Ectodermal cell (in vitro differentiated cells): ENCODE results near the gene TMED4. TPM values are rescaled to one million over a fixed set of nuclear protein-coding genes. Genes with fewer than 3 reads are reported as not detected.

Experiments
- H3K27ac ChIP-seq: 2 replicates; pipeline ENCODE4 v1.7.0; 2013; ENCODE audit warnings: mild to moderate bottlenecking, low read depth, low read length; ENCODE audit not compliant: insufficient read depth, poor library complexity, severe bottlenecking
- H3K27me3 ChIP-seq: 2 replicates; pipeline ENCODE4 v1.7.0; 2013; ENCODE audit warnings: mild to moderate bottlenecking, low read length; ENCODE audit not compliant: insufficient read depth, control insufficient read depth, poor library complexity, severe bottlenecking
- H3K36me3 ChIP-seq: one replicate; pipeline ENCODE4 v1.7.0; 2013; ENCODE audit warnings: low read length; ENCODE audit not compliant: control insufficient read depth, insufficient read depth
- H3K4me1 ChIP-seq: one replicate; pipeline ENCODE4 v1.7.0; 2013; ENCODE audit warnings: low read length; ENCODE audit not compliant: control insufficient read depth, insufficient read depth
- H3K4me3 ChIP-seq: 2 replicates; pipeline ENCODE4 v1.7.0; 2013; ENCODE audit warnings: low read depth, low read length, control low read depth; ENCODE audit not compliant: insufficient read depth
- H3K9me3 ChIP-seq: 2 replicates; pipeline ENCODE4 v1.7.0; 2013; ENCODE audit warnings: mild to moderate bottlenecking, low read length, moderate library complexity; ENCODE audit not compliant: control insufficient read depth
- WGBS, 2 experiments: methylation state at CpG; one replicate each; pipeline ENCODE4 v1.1.7; 2013; ENCODE audit warnings: missing lambda C conversion rate in 2 of 2; 5-methylcytosine and 5-hydroxymethylcytosine counted together
- polyA plus RNA-seq, 4 experiments: library from polyadenylated mRNA; stranded (reverse); fragments of 50-300 nt; gene quantifications; one replicate each; pipeline ENCODE4 v1.2.3, GENCODE V29; 2013

Gene TMED4
- 105 TPM for polyA plus RNA-seq (2013, experiment 1 of 4)
- 110 TPM for polyA plus RNA-seq (2013, experiment 2 of 4)
- polyA plus RNA-seq (2013, experiment 3 of 4): 90.0 TPM
- polyA plus RNA-seq (2013, experiment 4 of 4): 102 TPM

DNA sequence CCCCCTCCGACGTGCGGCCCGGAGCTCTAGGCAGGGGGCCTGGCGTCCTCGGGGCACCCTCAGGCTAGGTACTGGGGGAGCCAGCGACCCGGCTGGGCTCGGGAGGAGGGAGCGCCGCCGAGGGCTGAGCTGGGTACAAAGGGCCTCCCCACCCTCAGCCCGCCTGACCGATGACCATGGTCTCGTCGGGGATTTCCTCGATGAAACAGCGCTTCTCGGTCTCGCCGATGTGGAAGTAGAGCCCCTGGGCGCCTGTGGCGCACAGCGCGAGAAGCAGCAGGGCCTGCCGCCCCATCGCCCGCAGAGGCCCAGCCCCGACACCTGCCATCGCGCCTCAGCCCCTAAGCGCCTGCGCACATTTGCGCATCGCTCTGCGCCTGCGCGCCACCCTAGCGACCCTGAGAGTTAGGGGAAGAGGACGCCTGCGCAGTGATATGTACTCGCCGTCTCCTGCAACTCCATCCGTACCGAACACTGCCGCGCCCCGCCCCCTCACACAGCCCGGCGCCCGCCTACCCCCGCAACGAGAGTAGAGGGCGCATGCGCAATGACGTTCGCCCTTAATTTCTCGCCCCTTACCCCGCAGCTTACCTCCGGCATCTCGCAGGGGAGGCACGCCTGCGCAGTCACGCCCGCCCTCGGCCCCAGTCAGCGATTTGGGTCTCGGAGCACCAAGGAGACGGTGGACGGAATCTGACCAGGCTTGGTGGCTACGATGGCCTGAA lies at the start of gene TMED4:
TMED4 (minus strand) TSS at position 353 of the 725 bp plus-strand sequence; CDS start at position 328, 25 bp downstream.
- peaks cover 4% of the 10 kb centered on the region for H3K27me3 ChIP-seq
- peaks cover 17% of the 10 kb centered on the region for H3K36me3 ChIP-seq
- H3K4me3 ChIP-seq: peak within 1 kb of the TSS; percentile 97
- 0% methylated on average over 71 of the region's 71 CpGs for WGBS, 2 experiments
- no peaks in the 10 kb centered on the region for H3K4me1 ChIP-seq
- no peaks in the 10 kb centered on the region for H3K9me3 ChIP-seq
- peak within 1 kb of the TSS; percentile 76 for H3K27ac ChIP-seq

DNA sequence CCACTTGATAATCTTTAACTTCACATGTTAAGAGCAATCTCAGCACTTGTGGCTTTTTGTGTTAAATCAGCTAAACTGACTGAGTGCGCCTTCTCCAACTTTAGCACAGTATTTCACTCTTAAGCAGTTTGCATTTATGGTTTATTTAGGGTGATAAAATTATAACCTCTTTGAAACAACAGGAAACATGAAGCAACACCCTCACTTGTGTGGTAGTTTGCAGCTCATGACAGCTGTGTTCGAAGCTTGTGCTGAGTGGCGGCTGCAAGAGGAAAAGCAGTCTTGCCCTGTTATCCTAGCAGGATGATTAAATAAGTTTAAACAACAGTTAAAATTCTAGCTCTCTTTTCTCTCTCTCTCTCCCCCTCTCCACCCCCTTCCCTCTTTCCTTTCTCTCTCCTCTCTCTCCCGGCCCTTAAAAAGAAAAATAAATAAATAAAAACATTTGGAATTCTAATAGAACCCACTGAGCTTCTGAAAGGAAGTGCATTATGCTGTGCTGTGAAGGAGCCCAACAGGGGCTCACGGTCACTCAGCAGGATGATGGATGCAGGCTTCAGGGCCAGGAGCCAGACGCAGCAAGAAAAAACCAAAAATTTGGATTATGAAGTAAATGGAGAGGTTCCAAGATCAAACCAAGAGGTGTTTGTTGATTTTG lies 49.6 kb upstream of the TMED4 start:
- Histone ChIP-seq H3K4me3 (no peak overlapping the region), H3K4me1 (peaks cover 7% of the 10 kb centered on the region), H3K27ac (no peak overlapping the region), H3K9me3 (no peaks in the 10 kb centered on the region), H3K36me3 (no peaks in the 10 kb centered on the region), H3K27me3 (no peaks in the 10 kb centered on the region)
- 39 to 58% methylated on average over 4 to 5 of the region's 6 CpGs for WGBS, 2 experiments

DNA sequence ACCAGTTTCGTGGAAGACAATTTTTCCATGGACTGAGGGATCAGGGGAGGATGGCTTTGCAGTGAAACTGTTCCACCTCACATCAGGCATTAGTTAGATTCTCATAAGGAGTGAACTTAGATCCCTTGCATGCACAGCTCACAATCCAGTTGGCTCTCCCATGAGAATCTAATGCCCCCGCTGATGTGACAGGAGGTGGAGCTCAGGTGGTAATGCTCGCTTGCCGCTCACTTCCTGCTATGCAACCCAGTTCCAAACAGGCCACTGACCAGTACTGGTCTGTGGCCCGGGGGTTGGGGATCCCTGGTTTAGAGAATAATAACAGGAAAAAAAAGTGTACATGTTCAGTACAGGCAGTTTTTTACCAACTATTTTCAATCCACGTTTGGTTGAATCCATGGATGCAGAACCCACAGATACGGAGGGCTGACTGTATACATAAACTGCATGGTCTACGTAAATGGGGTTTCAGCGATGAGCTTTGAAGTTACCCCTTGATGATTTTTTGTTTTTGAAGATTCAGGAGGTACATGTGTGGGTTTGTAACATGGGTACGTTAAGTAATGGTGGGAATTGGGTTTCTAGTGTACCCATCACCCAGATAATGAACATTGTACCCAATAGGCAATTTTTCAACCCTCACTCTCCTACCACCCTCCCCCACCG lies 48.9 kb upstream of the TMED4 start:
- WGBS, 2 experiments: 86 to 90% methylated on average over 10 of the region's 11 CpGs
- no peak overlapping the region for H3K4me3 ChIP-seq
- peaks cover 7% of the 10 kb centered on the region for H3K4me1 ChIP-seq
- no peak overlapping the region for H3K27ac ChIP-seq
- H3K36me3 ChIP-seq: no peaks in the 10 kb centered on the region
- H3K9me3 ChIP-seq: no peaks in the 10 kb centered on the region
- H3K27me3 ChIP-seq: no peaks in the 10 kb centered on the region

DNA sequence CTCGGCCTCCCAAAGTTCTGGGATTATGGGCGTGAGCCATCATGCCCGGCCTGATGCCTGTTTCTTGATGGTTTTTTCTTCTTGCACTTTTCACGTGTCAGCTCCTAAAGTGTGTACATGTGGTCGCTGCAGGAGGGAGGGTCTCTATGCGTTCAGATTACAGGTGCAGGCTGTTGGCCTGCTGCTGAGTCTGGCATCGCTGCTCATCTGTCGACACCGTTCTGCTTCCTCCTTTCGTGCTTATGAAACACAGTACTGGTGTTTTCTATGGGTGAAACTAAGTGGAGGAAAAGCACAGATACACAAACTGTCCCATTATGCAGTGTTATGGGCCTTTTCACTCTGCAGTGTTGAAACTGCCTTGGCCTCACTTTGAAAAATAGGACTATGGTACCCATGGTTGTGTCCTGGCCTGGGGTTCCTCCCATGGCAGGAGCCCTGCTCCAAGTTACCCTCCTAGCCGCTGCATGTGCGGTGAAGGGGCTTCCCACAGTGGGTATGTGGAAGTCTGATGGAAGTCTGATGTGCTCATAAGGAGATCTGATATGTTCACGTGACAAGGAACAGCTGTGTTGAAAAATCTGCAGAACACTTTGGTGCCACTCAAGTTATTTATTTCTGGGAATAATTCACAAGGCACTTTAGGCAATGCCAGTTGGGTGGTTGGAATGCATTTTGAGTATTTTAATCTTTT lies 47.9 kb upstream of the TMED4 start:
- 88% methylated on average over 13 of the region's 13 CpGs for WGBS, 2 experiments

DNA sequence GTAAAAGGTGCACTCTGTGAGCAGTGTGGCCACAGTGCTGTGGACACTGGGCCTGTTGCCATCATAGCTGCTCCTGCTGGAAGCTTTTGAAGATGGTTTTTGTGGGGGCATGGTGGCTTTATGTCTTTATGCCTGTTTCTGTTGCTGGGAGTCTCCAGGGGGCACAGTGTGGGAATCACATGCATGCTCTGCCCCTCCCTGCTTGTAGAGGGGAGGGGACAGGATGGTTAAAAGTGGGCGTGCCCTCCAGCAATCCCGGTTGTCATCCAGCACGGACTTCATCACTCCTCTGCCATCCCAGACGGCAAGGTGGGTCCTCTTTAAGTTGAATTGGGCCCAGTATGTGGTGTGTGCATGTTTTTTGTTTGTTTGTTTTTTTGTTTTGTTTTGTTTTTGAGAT lies 44.6 kb upstream of the TMED4 start:
- 82 to 84% methylated on average over 4 of the region's 4 CpGs for WGBS, 2 experiments

More for the DNA sequence above, 47.9 kb upstream of the TMED4 start:
- Histone ChIP-seq H3K9me3 (no peaks in the 10 kb centered on the region), H3K4me3 (no peak overlapping the region), H3K27ac (no peak overlapping the region), H3K27me3 (no peaks in the 10 kb centered on the region), H3K36me3 (peaks cover under 1% of the 10 kb centered on the region), H3K4me1 (peaks cover 7% of the 10 kb centered on the region)

DNA sequence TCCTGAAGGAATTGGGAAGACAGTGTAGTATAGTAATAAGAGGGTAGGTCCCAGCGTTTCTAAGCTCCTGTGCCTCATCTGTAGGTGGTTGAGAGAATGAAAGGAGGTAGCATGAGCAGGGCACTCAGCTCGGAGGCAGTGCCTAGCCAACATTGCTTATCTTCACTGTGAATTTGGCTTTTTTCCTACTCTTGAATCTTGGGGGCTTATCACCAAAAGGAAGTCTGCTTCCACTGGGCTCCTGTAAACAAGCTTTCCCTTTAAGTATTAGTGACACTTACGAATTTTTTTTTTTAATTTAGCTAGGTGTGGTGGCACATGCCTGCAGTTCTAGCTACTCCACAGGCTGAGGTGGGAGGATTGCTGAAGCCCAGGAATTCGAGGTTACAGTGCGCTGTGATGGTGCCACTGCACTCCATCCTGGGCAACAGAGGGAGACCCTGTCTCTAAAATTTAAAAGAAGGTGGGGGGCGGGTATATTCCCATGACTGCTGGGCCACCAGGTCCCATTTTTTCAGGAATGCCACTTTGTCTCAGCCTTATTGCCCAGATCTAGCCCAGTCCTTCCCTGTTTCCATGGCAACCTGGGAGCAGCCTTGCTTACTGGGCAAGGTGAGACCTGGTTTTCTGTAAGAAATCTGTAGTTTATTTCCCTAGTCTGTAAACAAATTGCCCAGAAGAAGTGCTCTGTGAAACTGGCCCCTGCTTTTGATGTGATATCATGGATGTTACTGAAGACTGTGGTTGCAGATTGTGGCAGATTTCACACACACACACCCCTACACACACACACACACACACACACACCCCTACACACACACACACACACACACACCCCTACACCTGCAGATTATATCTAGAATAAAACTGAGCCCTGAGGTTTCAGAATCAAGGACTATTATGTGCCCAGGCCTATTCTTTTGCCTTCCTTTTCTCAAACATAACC lies 43.8 kb upstream of the TMED4 start:
- Histone ChIP-seq H3K9me3 (no peaks in the 10 kb centered on the region), H3K27ac (no peak overlapping the region), H3K4me1 (no peaks in the 10 kb centered on the region), H3K4me3 (no peak overlapping the region), H3K27me3 (no peaks in the 10 kb centered on the region), H3K36me3 (peaks cover 7% of the 10 kb centered on the region)
- WGBS, 2 experiments: 82 to 92% methylated on average over 6 of the region's 6 CpGs

More for the DNA sequence above, 44.6 kb upstream of the TMED4 start:
- Histone ChIP-seq H3K4me1 (peaks cover 7% of the 10 kb centered on the region), H3K9me3 (no peaks in the 10 kb centered on the region), H3K27me3 (no peaks in the 10 kb centered on the region), H3K36me3 (peaks cover 7% of the 10 kb centered on the region), H3K27ac (no peak overlapping the region), H3K4me3 (no peak overlapping the region)

DNA sequence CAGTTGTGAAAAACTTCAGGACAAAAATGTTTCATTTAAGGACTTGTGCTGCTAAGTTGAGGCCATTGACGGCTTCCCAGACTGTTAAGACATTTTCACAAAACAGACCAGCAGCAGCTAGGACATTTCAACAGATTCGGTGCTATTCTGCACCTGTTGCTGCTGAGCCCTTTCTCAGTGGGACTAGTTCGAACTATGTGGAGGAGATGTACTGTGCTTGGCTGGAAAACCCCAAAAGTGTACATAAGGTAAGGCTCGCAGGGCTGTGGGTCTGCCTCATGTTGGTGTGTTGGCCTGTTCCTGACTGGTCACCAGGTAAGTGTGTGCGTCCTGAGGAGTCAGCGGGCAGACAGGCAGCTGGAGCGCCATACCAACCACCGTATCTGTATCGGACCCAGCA lies 42.3 kb upstream of the TMED4 start:
- peaks cover 7% of the 10 kb centered on the region for H3K36me3 ChIP-seq
- H3K27me3 ChIP-seq: no peaks in the 10 kb centered on the region
- H3K4me1 ChIP-seq: no peaks in the 10 kb centered on the region
- H3K27ac ChIP-seq: no peak overlapping the region
- H3K9me3 ChIP-seq: no peaks in the 10 kb centered on the region
- WGBS, 2 experiments: 95 to 96% methylated on average over 9 of the region's 9 CpGs
- H3K4me3 ChIP-seq: no peak overlapping the region

DNA sequence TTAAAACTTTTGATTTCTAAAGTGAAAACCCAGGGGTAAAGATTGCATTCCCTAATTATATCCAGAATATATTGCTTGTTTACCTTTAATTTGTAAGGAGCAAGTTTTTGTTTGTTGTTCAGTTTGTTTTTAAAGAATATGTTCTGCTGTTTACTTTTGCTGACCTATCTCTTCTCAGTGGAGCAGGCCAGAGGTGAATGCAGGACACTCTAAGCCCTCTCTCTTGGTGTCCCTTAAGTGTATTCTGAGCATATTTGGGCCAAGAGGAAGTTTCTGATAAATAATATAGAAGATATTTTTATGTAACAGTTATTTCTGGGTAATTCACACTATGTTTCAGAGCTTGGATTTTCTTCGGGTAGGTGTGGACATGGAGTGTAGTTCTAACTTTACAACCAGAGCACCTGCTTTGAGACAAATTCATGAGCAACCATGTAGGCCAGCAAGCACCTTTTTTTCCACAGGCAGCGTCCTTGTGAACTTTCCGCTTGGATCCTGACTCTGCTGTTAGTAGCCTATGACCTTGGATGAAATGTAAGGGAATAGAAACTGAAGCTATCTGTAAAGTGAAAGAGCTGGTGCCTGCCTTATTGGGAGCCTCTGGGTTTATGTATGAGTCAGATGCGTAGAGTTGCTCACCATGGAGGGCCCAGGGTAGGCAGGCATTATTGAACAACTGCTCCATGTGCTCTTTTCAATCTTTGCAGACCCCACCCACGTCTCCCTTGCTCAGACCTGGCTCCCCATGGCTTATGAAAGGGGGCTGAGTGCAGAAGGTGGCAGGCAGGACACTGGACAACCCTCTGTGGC lies 40.5 kb upstream of the TMED4 start:
- H3K9me3 ChIP-seq: no peaks in the 10 kb centered on the region
- no peak overlapping the region for H3K27ac ChIP-seq
- WGBS, 2 experiments: 92 to 94% methylated on average over 5 of the region's 5 CpGs
- no peaks in the 10 kb centered on the region for H3K27me3 ChIP-seq
- no peak overlapping the region for H3K4me3 ChIP-seq
- H3K36me3 ChIP-seq: peaks cover 7% of the 10 kb centered on the region
- no peaks in the 10 kb centered on the region for H3K4me1 ChIP-seq

DNA sequence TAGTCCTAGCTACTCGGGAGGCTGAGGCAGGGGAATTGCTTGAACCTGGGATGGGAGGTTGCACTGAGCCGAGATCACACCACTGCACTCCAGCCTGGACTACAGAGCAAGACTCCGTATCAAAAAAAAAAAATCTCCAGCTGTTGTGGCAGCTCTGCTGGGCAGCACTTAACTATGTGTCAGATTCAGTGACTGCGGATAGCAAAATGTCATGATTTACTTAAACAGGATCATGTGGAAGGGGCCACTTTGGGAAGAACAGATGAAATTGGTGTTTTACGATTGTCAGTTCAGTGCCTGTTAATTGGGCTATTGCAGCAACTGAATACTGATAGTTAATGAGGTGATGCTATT lies 39.7 kb upstream of the TMED4 start:
- WGBS, 2 experiments: 92 to 94% methylated on average over 5 of the region's 5 CpGs
- no peak overlapping the region for H3K27ac ChIP-seq
- no peaks in the 10 kb centered on the region for H3K27me3 ChIP-seq
- H3K4me3 ChIP-seq: no peak overlapping the region
- H3K36me3 ChIP-seq: peaks cover 7% of the 10 kb centered on the region
- H3K9me3 ChIP-seq: no peaks in the 10 kb centered on the region
- H3K4me1 ChIP-seq: no peaks in the 10 kb centered on the region
